Measurements from ENCODE around the gene SMIM14.
"Not testable (repeated sequence)": the region's sequence is repeated elsewhere in the genome, so short reads cannot be mapped to it uniquely, and the experiment has no call there.

SMIM14 gene

GRCh38 chr4:39544580-39545315, 93.9 kb downstream of the SMIM14 start:
- no peaks in the 10 kb centered on the region for H4K20me1 ChIP-seq (ENCODE audit: control insufficient read depth, insufficient read depth, low read depth, low read length)
- no peaks in the 10 kb centered on the region for H3K9me2 ChIP-seq (replicated peaks; ENCODE audit: control insufficient read depth, low read length)
- peaks cover 9% of the 10 kb centered on the region for H3K36me3 ChIP-seq (ENCODE audit: control insufficient read depth, low read length)
- H3K4me2 ChIP-seq (ENCODE audit: low read length) = no peak overlapping the region
- no peaks in the 10 kb centered on the region for H3K79me2 ChIP-seq (ENCODE audit: control insufficient read depth, low read length)
- H3K9me3 ChIP-seq (ENCODE audit: control insufficient read depth, insufficient read depth, low read length) = no peaks in the 10 kb centered on the region
- no peak overlapping the region for H3K4me3 ChIP-seq (ENCODE audit: low read length)
- H3K27me3 ChIP-seq (ENCODE audit: control insufficient read depth, low read length) = no peaks in the 10 kb centered on the region
- peaks cover 34% of the 10 kb centered on the region for H3F3A ChIP-seq (ENCODE audit: control insufficient read depth, insufficient read depth)
- TF ChIP-seq, protein P1, sequence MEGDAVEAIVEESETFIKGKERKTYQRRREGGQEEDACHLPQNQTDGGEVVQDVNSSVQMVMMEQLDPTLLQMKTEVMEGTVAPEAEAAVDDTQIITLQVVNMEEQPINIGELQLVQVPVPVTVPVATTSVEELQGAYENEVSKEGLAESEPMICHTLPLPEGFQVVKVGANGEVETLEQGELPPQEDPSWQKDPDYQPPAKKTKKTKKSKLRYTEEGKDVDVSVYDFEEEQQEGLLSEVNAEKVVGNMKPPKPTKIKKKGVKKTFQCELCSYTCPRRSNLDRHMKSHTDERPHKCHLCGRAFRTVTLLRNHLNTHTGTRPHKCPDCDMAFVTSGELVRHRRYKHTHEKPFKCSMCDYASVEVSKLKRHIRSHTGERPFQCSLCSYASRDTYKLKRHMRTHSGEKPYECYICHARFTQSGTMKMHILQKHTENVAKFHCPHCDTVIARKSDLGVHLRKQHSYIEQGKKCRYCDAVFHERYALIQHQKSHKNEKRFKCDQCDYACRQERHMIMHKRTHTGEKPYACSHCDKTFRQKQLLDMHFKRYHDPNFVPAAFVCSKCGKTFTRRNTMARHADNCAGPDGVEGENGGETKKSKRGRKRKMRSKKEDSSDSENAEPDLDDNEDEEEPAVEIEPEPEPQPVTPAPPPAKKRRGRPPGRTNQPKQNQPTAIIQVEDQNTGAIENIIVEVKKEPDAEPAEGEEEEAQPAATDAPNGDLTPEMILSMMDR (IDR thresholded peaks at IDR 0.05; ENCODE audit: low read depth, low read length, poor library complexity, severe bottlenecking) = no peak
- TF ChIP-seq EZH2phosphoT487 (IDR thresholded peaks at IDR 0.05; ENCODE audit: borderline replicate concordance, low read length) = no peak
- H3K27ac ChIP-seq (ENCODE audit: low read depth, low read length) = no peak overlapping the region
- H3K4me1 ChIP-seq (ENCODE audit: control insufficient read depth, low read length) = peaks cover 8% of the 10 kb centered on the region

DNA sequence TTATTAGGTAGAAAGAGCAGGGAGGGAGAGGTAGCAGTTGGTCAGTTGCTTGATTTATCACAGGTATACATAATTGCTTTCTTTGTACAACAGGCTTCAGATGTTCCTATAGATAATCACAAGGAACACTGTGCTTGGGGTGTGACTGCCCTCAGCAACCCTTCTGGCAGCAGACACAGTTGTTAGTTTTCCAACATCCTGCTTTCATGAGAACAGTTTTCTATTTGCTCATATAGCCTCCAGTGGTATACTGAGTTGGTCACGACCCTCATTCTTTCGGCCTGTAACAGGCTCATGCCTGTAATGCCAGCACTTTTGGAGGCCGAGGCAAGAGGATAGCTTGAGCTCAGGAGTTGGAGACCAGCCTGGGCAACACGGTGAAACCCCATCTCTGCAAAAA, 94.6 kb downstream of the SMIM14 start:
- H3K79me2 ChIP-seq (ENCODE audit: control insufficient read depth, low read length); H3K9me2 ChIP-seq (replicated peaks; ENCODE audit: control insufficient read depth, low read length); H3K36me3 ChIP-seq (ENCODE audit: control insufficient read depth, low read length); H3K27ac ChIP-seq (ENCODE audit: low read depth, low read length); H3K4me3 ChIP-seq (ENCODE audit: low read length); H4K20me1 ChIP-seq (ENCODE audit: control insufficient read depth, insufficient read depth, low read depth, low read length); H3K27me3 ChIP-seq (ENCODE audit: control insufficient read depth, low read length); H3K4me1 ChIP-seq (ENCODE audit: control insufficient read depth, low read length); H3K9me3 ChIP-seq (ENCODE audit: control insufficient read depth, insufficient read depth, low read length); H3K4me2 ChIP-seq (ENCODE audit: low read length): not testable (repeated sequence)
- peaks cover 34% of the 10 kb centered on the region for H3F3A ChIP-seq (ENCODE audit: control insufficient read depth, insufficient read depth)

- Histone ChIP-seq H3K36me3 (ENCODE audit: control insufficient read depth, low read length) (no peaks in the 10 kb centered on the region), H3K27ac (ENCODE audit: low read depth, low read length) (no peak overlapping the region), H3K79me2 (ENCODE audit: control insufficient read depth, low read length) (no peaks in the 10 kb centered on the region), H3K9me3 (ENCODE audit: control insufficient read depth, insufficient read depth, low read length) (no peaks in the 10 kb centered on the region), H3K27me3 (ENCODE audit: control insufficient read depth, low read length) (no peaks in the 10 kb centered on the region), H3K4me3 (ENCODE audit: low read length) (no peak overlapping the region), H3K9me2 (replicated peaks; ENCODE audit: control insufficient read depth, low read length) (no peaks in the 10 kb centered on the region), H3F3A (ENCODE audit: control insufficient read depth, insufficient read depth) (peaks cover 28% of the 10 kb centered on the region), H3K4me1 (ENCODE audit: control insufficient read depth, low read length) (peaks cover 8% of the 10 kb centered on the region), H3K4me2 (ENCODE audit: low read length) (no peak overlapping the region), H4K20me1 (ENCODE audit: control insufficient read depth, insufficient read depth, low read depth, low read length) (no peaks in the 10 kb centered on the region)
- TF ChIP-seq, protein P1 (IDR thresholded peaks at IDR 0.05; ENCODE audit: low read depth, low read length, poor library complexity, severe bottlenecking) = no peak
- TF ChIP-seq EZH2phosphoT487 (IDR thresholded peaks at IDR 0.05; ENCODE audit: borderline replicate concordance, low read length) = no peak
Measured at GRCh38 chr4:39543034-39543433, 95.6 kb downstream of the SMIM14 start.

- Histone ChIP-seq H3K79me2 (ENCODE audit: control insufficient read depth, low read length) (no peaks in the 10 kb centered on the region), H3K4me3 (ENCODE audit: low read length) (no peak overlapping the region), H3K9me2 (replicated peaks; ENCODE audit: control insufficient read depth, low read length) (no peaks in the 10 kb centered on the region), H3K9me3 (ENCODE audit: control insufficient read depth, insufficient read depth, low read length) (no peaks in the 10 kb centered on the region), H3K27ac (ENCODE audit: low read depth, low read length) (no peak overlapping the region), H3K27me3 (ENCODE audit: control insufficient read depth, low read length) (no peaks in the 10 kb centered on the region), H3K4me2 (ENCODE audit: low read length) (no peak overlapping the region), H3F3A (ENCODE audit: control insufficient read depth, insufficient read depth) (peaks cover 27% of the 10 kb centered on the region), H3K4me1 (ENCODE audit: control insufficient read depth, low read length) (peaks cover 8% of the 10 kb centered on the region), H4K20me1 (ENCODE audit: control insufficient read depth, insufficient read depth, low read depth, low read length) (no peaks in the 10 kb centered on the region), H3K36me3 (ENCODE audit: control insufficient read depth, low read length) (no peaks in the 10 kb centered on the region)
- TF ChIP-seq, protein P1 (IDR thresholded peaks at IDR 0.05; ENCODE audit: low read depth, low read length, poor library complexity, severe bottlenecking) = no peak
- no peak for TF ChIP-seq EZH2phosphoT487 (IDR thresholded peaks at IDR 0.05; ENCODE audit: borderline replicate concordance, low read length)
Measured at GRCh38 chr4:39542611-39543012, 96.1 kb downstream of the SMIM14 start.
